Caco-2 (cell line): Measurements from ENCODE around the gene CCDC170. TPM values are rescaled to one million over a fixed set of nuclear protein-coding genes. Genes with fewer than 3 reads are reported as not detected.

ENCODE experiments used
- BruUV-seq: library from RNA; stranded (reverse); fragments of 400-500 nt; replicated peaks from 2 replicates; lab custom pipeline; 2021; lab: Mats Ljungman, UMichigan
- CTCF ChIA-PET: fragments of 300-600 bp; sonication (Branson Sonifier 250); formaldehyde crosslinking; loops from one replicate; lab custom pipeline; 2022; ENCODE audit warnings: antibody characterized with exemption; lab: Charles Lee
- POLR2A ChIA-PET: fragments of 300-600 bp; sonication (Branson Sonifier 250); formaldehyde crosslinking; loops from one replicate; lab custom pipeline; 2022; ENCODE audit warnings: antibody characterized with exemption; lab: Charles Lee
- DNase-seq, 2 experiments: peaks; one replicate each; pipeline versions ENCODE4 v3.0.0 to v3.0.0-alpha.2; 2020 to 2022
- H3K27me3 ChIP-seq: replicated peaks from 2 replicates; pipeline ENCODE4 v1.6.0; 2011; ENCODE audit warnings: low read length; ENCODE audit not compliant: control insufficient read depth, insufficient read depth
- H3K36me3 ChIP-seq: 2 replicates; pipeline ENCODE4 v1.5.1; 2011; ENCODE audit warnings: low read length; ENCODE audit not compliant: control insufficient read depth, insufficient read depth
- H3K4me1 ChIP-seq: fragments of 250-450 bp; sonication (Bioruptor Pico); 2 replicates; pipeline ENCODE4 v1.5.1; 2020; ENCODE audit warnings: mild to moderate bottlenecking
- H3K4me3 ChIP-seq: 2 replicates; pipeline ENCODE4 v1.5.1; 2011; ENCODE audit warnings: low read depth, mild to moderate bottlenecking, control low read depth, low read length
- H3K9me3 ChIP-seq: fragments of 250-450 bp; sonication (Bioruptor Pico); 2 replicates; pipeline ENCODE4 v1.5.1; 2020; ENCODE audit warnings: mild to moderate bottlenecking, moderate library complexity
- H3K27ac Mint-ChIP-seq: one replicate; pipeline ENCODE4 v1.8.0; 2022; ENCODE audit warnings: mixed read lengths; ENCODE audit not compliant: unreplicated experiment
- H3K27me3 Mint-ChIP-seq: one replicate; pipeline ENCODE4 v1.8.0; 2022; ENCODE audit warnings: mixed read lengths; ENCODE audit not compliant: insufficient read depth, unreplicated experiment
- H3K36me3 Mint-ChIP-seq: one replicate; pipeline ENCODE4 v1.8.0; 2022; ENCODE audit warnings: mild to moderate bottlenecking, mixed read lengths; ENCODE audit not compliant: insufficient read depth, unreplicated experiment
- H3K4me1 Mint-ChIP-seq: one replicate; pipeline ENCODE4 v1.8.0; 2022; ENCODE audit warnings: low read depth, mixed read lengths; ENCODE audit not compliant: unreplicated experiment
- H3K4me3 Mint-ChIP-seq: one replicate; pipeline ENCODE4 v1.8.0; 2022; ENCODE audit warnings: mild to moderate bottlenecking, moderate library complexity, mixed read lengths; ENCODE audit not compliant: unreplicated experiment
- H3K9me3 Mint-ChIP-seq: one replicate; pipeline ENCODE4 v1.8.0; 2022; ENCODE audit warnings: mixed read lengths; ENCODE audit not compliant: unreplicated experiment
- intact Hi-C: fragments of 100-400 bp; cut with micrococcal nuclease; formaldehyde crosslinking; loops from one replicate; pipeline ENCODE4 v1.10.0; 2022; ENCODE audit not compliant: unreplicated experiment
- total RNA-seq: library from RNA; stranded (reverse); gene quantifications from 2 replicates; pipeline ENCODE4 v1.2.3, GENCODE V29; 2022
- TF ChIP-seq, protein P1 (sequence below), 2 experiments: fragments of 200-600 bp in 1 of 2; IDR thresholded peaks; 1 replicate in 1 of 2; 2 replicates in 1 of 2; pipeline versions ENCODE4 v1.5.1 to v1.8.0; 2011 to 2022; ENCODE audit warnings: antibody characterized with exemption in 1 of 2, control low read depth in 1 of 2, inconsistent platforms in 1 of 2, low read depth in 1 of 2, low read length in 1 of 2, mild to moderate bottlenecking in 1 of 2, moderate library complexity in 1 of 2; ENCODE audit not compliant: insufficient read depth in 1 of 2, severe bottlenecking in 1 of 2, unreplicated experiment in 1 of 2

The CCDC170 gene
- total RNA-seq, 1 experiment from 2014 or later, result 6.8 TPM

- Mint-ChIP-seq H3K4me1 (peaks cover 14% of the 10 kb centered on the region), H3K27ac (no peak overlapping the region), H3K36me3 (no peaks in the 10 kb centered on the region), H3K4me3 (no peak overlapping the region), H3K27me3 (no peaks in the 10 kb centered on the region), H3K9me3 (peaks cover 38% of the 10 kb centered on the region)
- Histone ChIP-seq H3K9me3 (no peaks in the 10 kb centered on the region), H3K36me3 (no peaks in the 10 kb centered on the region), H3K4me1 (peaks cover 16% of the 10 kb centered on the region), H3K4me3 (no peak overlapping the region), H3K27me3 (no peaks in the 10 kb centered on the region)
- ChIA-PET POLR2A (no interaction called here), CTCF (no interaction called here)
- BruUV-seq, result no TSS peak
- TF ChIP-seq, protein P1, sequence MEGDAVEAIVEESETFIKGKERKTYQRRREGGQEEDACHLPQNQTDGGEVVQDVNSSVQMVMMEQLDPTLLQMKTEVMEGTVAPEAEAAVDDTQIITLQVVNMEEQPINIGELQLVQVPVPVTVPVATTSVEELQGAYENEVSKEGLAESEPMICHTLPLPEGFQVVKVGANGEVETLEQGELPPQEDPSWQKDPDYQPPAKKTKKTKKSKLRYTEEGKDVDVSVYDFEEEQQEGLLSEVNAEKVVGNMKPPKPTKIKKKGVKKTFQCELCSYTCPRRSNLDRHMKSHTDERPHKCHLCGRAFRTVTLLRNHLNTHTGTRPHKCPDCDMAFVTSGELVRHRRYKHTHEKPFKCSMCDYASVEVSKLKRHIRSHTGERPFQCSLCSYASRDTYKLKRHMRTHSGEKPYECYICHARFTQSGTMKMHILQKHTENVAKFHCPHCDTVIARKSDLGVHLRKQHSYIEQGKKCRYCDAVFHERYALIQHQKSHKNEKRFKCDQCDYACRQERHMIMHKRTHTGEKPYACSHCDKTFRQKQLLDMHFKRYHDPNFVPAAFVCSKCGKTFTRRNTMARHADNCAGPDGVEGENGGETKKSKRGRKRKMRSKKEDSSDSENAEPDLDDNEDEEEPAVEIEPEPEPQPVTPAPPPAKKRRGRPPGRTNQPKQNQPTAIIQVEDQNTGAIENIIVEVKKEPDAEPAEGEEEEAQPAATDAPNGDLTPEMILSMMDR (IDR thresholded peaks at IDR 0.05; ENCODE audit: insufficient read depth in 1 of 2, low read depth in 1 of 2, low read length in 1 of 2, severe bottlenecking in 1 of 2, unreplicated experiment in 1 of 2), result no peak
- DNase-seq, result no peak
- intact Hi-C loops, result no loop called here
Observed at GRCh38 chr6:151637814-151638213, 144.0 kb downstream of the CCDC170 start.

DNA sequence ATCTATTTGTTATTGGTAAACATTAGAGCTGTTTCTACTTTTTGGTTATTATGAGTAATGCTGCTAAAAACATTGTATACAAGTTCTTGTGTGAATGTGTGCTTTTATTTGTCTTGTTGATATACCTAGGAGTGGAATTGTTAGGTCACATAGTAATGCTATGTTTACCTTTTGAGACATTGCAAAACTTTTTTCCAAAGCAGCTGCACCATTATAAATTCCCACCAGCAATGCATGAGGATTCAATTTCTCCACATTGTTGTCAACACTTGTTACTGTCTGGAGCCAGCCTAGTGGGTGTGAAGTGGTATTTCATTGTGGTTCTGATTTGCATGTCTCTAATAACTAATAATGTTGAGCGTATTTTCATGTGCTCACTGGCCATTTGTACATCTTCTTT, 145.9 kb downstream of the CCDC170 start:
- Histone ChIP-seq H3K9me3 (no peaks in the 10 kb centered on the region), H3K4me1 (no peaks in the 10 kb centered on the region), H3K27me3 (no peaks in the 10 kb centered on the region), H3K4me3 (no peak overlapping the region), H3K36me3 (no peaks in the 10 kb centered on the region)
- Mint-ChIP-seq H3K4me3 (no peak overlapping the region), H3K27me3 (no peaks in the 10 kb centered on the region), H3K4me1 (no peaks in the 10 kb centered on the region), H3K27ac (no peak overlapping the region), H3K9me3 (peaks cover 43% of the 10 kb centered on the region), H3K36me3 (no peaks in the 10 kb centered on the region)
- no peak for DNase-seq
- intact Hi-C loops, result no loop called here
- TF ChIP-seq, protein P1 (IDR thresholded peaks at IDR 0.05; ENCODE audit: insufficient read depth in 1 of 2, low read depth in 1 of 2, low read length in 1 of 2, severe bottlenecking in 1 of 2, unreplicated experiment in 1 of 2), result no peak
- no TSS peak for BruUV-seq
- ChIA-PET CTCF (no interaction called here), POLR2A (no interaction called here)

GRCh38 chr6:151641028-151641427, 147.2 kb downstream of the CCDC170 start:
- Histone ChIP-seq H3K27me3 (no peaks in the 10 kb centered on the region), H3K9me3 (no peaks in the 10 kb centered on the region), H3K4me1 (no peaks in the 10 kb centered on the region), H3K4me3 (no peak overlapping the region), H3K36me3 (no peaks in the 10 kb centered on the region)
- Mint-ChIP-seq H3K9me3 (peaks cover 54% of the 10 kb centered on the region), H3K27ac (no peak overlapping the region), H3K4me3 (no peak overlapping the region), H3K27me3 (no peaks in the 10 kb centered on the region), H3K4me1 (no peaks in the 10 kb centered on the region), H3K36me3 (no peaks in the 10 kb centered on the region)
- no peak for DNase-seq
- POLR2A ChIA-PET, result no interaction called here
- intact Hi-C loops, result no loop called here
- CTCF ChIA-PET, result no interaction called here
- TF ChIP-seq, protein P1 (IDR thresholded peaks at IDR 0.05; ENCODE audit: insufficient read depth in 1 of 2, low read depth in 1 of 2, low read length in 1 of 2, severe bottlenecking in 1 of 2, unreplicated experiment in 1 of 2), result no peak
- no TSS peak for BruUV-seq
